Inflammatory macrophage treated with lipopolysaccharide for 1 hour (primary cell): ENCODE results near the gene SCYGR6.

ENCODE experiments used
- DNase-seq, 2 donors: peaks; one replicate each; pipeline ENCODE4 v3.0.0-alpha.2; 2020 to 2022

Gene SCYGR6

GRCh38 chr2:227710986-227711385, 13.6 kb downstream of the SCYGR6 start:
- no peak for DNase-seq

GRCh38 chr2:227707390-227707789, 17.2 kb downstream of the SCYGR6 start:
- no peak for DNase-seq

DNA sequence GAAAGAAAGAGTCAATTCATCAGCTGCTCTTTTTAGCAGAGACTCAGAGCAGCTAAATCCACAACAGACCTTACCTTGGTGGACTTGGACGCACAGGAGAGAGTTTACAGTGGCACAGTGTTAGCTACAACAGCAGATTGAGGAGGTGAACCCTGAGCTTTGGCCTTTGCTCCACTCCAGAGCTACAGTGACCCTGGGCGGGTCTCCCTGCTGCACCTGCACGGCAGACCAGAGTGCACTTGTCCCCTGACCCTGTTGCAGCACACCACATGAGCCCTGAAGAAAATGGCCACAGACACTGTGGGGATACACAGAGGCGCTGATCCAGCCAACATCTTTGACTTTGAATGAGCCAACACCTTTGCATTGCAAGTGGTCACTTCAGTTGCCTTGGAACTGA, 17.7 kb downstream of the SCYGR6 start:
- no peak for DNase-seq

DNA sequence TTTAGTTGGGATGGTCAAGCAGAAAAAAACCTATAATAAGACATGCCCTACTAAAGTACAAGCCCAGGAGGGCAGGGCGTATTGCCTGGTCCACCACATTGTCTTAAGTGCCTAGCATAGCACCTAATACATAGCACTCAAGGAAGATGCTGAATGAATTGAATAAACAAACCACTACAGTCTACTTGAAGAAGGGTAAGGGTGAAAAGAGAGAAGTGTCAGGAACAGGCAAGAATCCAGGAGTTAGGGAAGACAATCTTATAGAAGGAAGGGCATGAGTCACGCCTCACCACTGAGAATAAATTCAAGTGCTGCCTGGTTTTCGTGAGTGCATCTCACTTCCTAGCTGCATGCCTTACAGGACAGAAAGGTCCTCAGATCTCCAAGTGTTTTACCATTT, 20.6 kb downstream of the SCYGR6 start:
- DNase-seq: no peak

DNA sequence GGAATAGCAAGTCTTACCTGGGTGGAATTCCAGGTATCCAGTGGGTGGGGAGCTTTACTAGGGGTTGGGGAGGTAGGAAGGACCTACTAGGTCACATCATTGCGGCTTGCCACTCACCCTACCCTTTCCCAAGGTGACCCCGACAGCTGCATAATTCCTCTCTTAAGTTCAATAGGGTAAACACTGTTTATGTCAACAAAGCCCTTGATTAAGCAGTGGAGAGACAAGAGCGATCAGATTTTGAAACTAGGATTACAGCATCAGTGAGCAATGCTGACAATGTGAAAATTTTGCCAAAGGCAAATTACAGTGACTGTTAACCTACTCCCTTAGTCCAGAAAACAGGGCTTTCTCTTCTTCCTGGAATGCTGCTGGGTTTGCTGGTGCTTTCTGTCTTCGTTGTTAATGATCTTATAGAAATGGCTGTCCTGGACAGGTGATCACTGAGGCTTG, 21.3 kb downstream of the SCYGR6 start:
- no peak for DNase-seq

- DNase-seq: no peak
These were observed 23.0 kb downstream of the SCYGR6 start for GRCh38 chr2:227701556-227701955.

GRCh38 chr2:227696990-227697679, 27.4 kb downstream of the SCYGR6 start:
- no peak for DNase-seq

DNA sequence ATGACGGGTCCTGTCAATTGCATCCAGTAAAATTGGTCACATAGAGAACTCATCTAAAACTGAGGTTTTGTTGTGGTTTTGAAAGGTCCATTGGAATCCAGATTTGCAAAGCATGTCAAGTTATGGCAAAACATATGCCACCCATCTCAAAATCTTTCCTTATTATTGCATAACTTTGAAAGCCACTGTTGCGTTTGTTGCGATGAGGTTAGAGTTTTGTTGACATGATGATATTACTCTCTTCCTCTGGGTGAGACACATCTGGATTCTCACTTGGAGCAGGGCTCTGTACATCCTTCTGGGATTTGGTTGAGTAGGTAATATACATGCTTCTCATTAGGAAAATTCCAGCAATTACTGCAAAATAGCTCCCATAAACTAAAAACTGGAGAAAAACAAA, 37.4 kb downstream of the SCYGR6 start:
- DNase-seq: no peak

DNA sequence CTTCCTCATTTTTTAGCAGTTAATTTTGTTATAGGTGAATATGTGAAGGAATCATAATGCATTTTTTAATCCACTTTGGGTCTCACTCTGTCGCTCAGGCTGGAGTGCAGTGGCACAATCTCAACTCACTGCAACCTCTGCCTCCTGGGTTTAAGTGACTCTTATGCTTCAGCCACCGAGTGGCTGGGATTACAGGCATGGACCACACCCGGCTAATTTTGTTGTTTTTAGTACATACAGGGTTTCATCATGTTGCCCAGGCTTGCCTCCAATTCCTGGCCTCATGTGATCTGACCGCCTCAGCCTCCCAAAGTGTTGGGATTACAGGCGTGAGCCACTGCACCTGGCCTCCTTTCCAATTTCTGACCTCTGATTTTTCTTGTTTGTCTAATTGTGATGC, 40.3 kb downstream of the SCYGR6 start:
- no peak for DNase-seq

DNA sequence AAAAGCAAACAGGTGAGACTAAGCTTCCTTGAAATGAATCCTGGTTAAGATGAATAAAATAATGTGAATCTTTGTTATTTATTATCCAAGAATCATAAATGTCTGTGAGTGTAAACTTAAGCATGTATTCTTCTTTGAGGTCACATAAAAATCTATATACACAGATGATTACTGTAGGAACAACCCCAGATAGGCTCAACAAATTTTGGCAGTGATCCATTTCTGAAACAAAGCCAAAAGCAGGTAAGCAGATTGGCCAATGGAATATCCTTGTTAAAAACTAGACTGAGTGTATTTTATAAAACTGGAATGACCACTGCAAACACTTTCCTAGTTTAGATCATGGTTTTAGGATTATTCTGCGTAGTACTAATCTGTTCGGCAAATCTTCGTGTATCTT, 46.6 kb downstream of the SCYGR6 start:
- DNase-seq: no peak

DNA sequence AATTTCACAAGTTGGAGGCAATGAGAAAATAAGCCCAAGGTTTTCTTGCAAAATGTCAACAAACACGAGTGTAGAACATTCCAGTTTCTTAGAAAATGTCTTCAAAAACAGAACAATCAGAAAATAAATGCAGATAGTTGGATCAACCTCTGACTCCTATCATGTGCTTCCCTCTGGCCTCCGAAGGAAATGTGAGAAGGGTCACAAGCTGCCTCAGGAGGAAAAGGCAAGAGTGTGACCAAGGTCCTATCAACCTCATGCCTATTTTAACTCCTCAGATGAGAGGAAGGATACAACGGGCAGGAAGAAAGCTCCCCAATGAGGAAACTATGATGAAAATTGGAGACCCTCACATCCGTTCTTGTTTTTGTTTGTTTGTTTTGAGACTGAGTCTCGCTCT, 50.1 kb downstream of the SCYGR6 start:
- no peak for DNase-seq
